HCT116 (cell line): Measurements from ENCODE around the gene TUT4. TPM values are rescaled to one million over a fixed set of nuclear protein-coding genes. Genes with fewer than 3 reads are reported as not detected.

Experiments
- ATAC-seq: fragments of 200-7000 bp; cut with Tn5 transposase; 2 replicates; pipeline ENCODE4 v1.9.1; 2020; ENCODE audit warnings: mild to moderate bottlenecking, moderate library complexity
- BruUV-seq: library from RNA; stranded (reverse); fragments of 400-500 nt; replicated peaks from 2 replicates; lab custom pipeline; 2021; lab: Mats Ljungman, UMichigan
- CTCF ChIA-PET: fragments of 300-600 bp; sonication (Branson Sonifier 250); formaldehyde crosslinking; loops from one replicate; lab custom pipeline; 2021; ENCODE audit warnings: antibody characterized with exemption; lab: Charles Lee
- POLR2A ChIA-PET: fragments of 300-600, 350-600 bp; sonication (Branson Sonifier 250); formaldehyde crosslinking; loops from one replicate; lab custom pipeline; 2021; ENCODE audit warnings: antibody characterized with exemption; lab: Charles Lee
- RAD21 ChIA-PET, 2 experiments: fragments of 300-600 bp; sonication (Branson Sonifier 250); formaldehyde crosslinking; loops; one replicate each; lab custom pipeline; 2023; ENCODE audit warnings: low total read pairs in 2 of 2; ENCODE audit not compliant: uncharacterized antibody in 2 of 2, unreplicated experiment in 2 of 2, low non-redundant PET in 1 of 2; lab: Charles Lee
- DNase-seq: peaks from one replicate; pipeline ENCODE4 v3.0.0-alpha.2; 2010; ENCODE audit warnings: low read depth, low spot score
- H2AFZ ChIP-seq: fragments of 200-600 bp; shearing (Covaris generic), sonication (generic); 2 replicates; pipeline ENCODE4 v1.6.1; 2017; ENCODE audit warnings: low read depth, mixed run types, mixed read lengths, antibody characterized with exemption, low read length; ENCODE audit not compliant: poor library complexity, severe bottlenecking
- H3K27ac ChIP-seq: 2 replicates; pipeline ENCODE4 v1.5.1; 2012; ENCODE audit warnings: low read depth, low read length
- H3K27me3 ChIP-seq: fragments of 200-600 bp; sonication (generic); 2 replicates; pipeline ENCODE4 v1.6.1; 2016; ENCODE audit warnings: mixed run types, low read length, mixed read lengths; ENCODE audit not compliant: insufficient read depth
- H3K36me3 ChIP-seq, 2 experiments: fragments of 200-500 bp in 1 of 2; fragments of 200-600 bp in 1 of 2; sonication (Bioruptor generic) in 1 of 2; sonication (generic) in 1 of 2; 2 replicates each; pipeline versions ENCODE4 v1.5.1 to v1.6.1; 2014 to 2016; ENCODE audit warnings: low read length in 2 of 2, inconsistent platforms in 1 of 2, mixed read lengths in 1 of 2, mixed run types in 1 of 2; ENCODE audit not compliant: insufficient read depth in 2 of 2, control insufficient read depth in 1 of 2
- H3K4me1 ChIP-seq, 2 experiments: fragments of 200-600 bp in 1 of 2; sonication (generic) in 1 of 2; 2 replicates each; pipeline versions ENCODE4 v1.5.1 to v1.6.1; 2012 to 2017; ENCODE audit warnings: low read length in 2 of 2, inconsistent platforms in 1 of 2, mild to moderate bottlenecking in 1 of 2, mixed read lengths in 1 of 2, mixed run types in 1 of 2, moderate library complexity in 1 of 2; ENCODE audit not compliant: insufficient read depth in 2 of 2, control insufficient read depth in 1 of 2
- H3K4me2 ChIP-seq: fragments of 200-600 bp; sonication (generic); 2 replicates; pipeline ENCODE4 v1.6.1; 2017; ENCODE audit warnings: mixed run types, low read length, mixed read lengths
- H3K4me3 ChIP-seq, 2 experiments: fragments of 200-600 bp in 1 of 2; sonication (generic) in 1 of 2; replicated peaks in 1 of 2; 2 replicates each; pipeline ENCODE4 v1.5.1; 2011 to 2016; ENCODE audit warnings: low read length in 2 of 2, control low read depth in 1 of 2, low read depth in 1 of 2, mild to moderate bottlenecking in 1 of 2, mixed read lengths in 1 of 2, mixed run types in 1 of 2
- H3K79me2 ChIP-seq: fragments of 200-600 bp; sonication (generic); 2 replicates; pipeline ENCODE4 v1.6.1; 2017; ENCODE audit warnings: mild to moderate bottlenecking, mixed run types, low read length, moderate library complexity, mixed read lengths; ENCODE audit not compliant: insufficient read depth
- H3K9ac ChIP-seq: fragments of 200-600 bp; sonication (generic); 2 replicates; pipeline ENCODE4 v1.6.1; 2016; ENCODE audit warnings: low read length, mixed read lengths
- H3K9me2 ChIP-seq: fragments of 200-600 bp; sonication (generic), shearing (Covaris generic); 2 replicates; pipeline ENCODE4 v1.6.1; 2017; ENCODE audit warnings: mixed run types, mild to moderate bottlenecking, moderate library complexity; ENCODE audit not compliant: insufficient read depth
- H3K9me3 ChIP-seq, 2 experiments: fragments of 200-500 bp in 1 of 2; fragments of 200-600 bp in 1 of 2; sonication (Bioruptor generic) in 1 of 2; sonication (generic) in 1 of 2; 2 replicates each; pipeline ENCODE4 v1.6.1; 2014 to 2017; ENCODE audit warnings: low read length in 2 of 2, mixed read lengths in 2 of 2, inconsistent platforms in 1 of 2, low read depth in 1 of 2, mild to moderate bottlenecking in 1 of 2, mixed run types in 1 of 2, moderate library complexity in 1 of 2; ENCODE audit not compliant: control insufficient read depth in 1 of 2, insufficient read depth in 1 of 2
- H4K20me1 ChIP-seq: fragments of 200-600 bp; sonication (generic), shearing (Covaris generic); 2 replicates; pipeline ENCODE4 v1.6.1; 2017; ENCODE audit warnings: mixed run types, mild to moderate bottlenecking, moderate library complexity; ENCODE audit not compliant: insufficient read depth
- CBX3 ChIP-seq: IDR thresholded peaks from 2 replicates; pipeline ENCODE4 v1.6.1; 2012; ENCODE audit warnings: low read depth
- CEBPB ChIP-seq: IDR thresholded peaks from 2 replicates; pipeline ENCODE4 v1.6.1; 2012; ENCODE audit warnings: low read depth
- EZH2 ChIP-seq: fragments of 200-600 bp; sonication (generic); IDR thresholded peaks from 2 replicates; pipeline ENCODE4 v1.6.1; 2017; ENCODE audit warnings: antibody characterized with exemption, mixed run types
- EZH2phosphoT487 ChIP-seq: fragments of 200-600 bp; IDR thresholded peaks from 2 replicates; pipeline ENCODE4 v1.6.1; 2018; ENCODE audit warnings: antibody characterized with exemption, borderline replicate concordance
- POLR2A ChIP-seq: IDR thresholded peaks from 2 replicates; pipeline ENCODE4 v1.7.0; 2011; ENCODE audit warnings: borderline replicate concordance; ENCODE audit not compliant: insufficient read depth, insufficient read length; ENCODE audit errors: extremely low read depth
- POLR2AphosphoS5 ChIP-seq: IDR thresholded peaks from 2 replicates; pipeline ENCODE4 v1.6.1; 2011; ENCODE audit warnings: mild to moderate bottlenecking, low read depth, low read length, moderate library complexity
- SIN3A ChIP-seq: IDR thresholded peaks from 2 replicates; pipeline ENCODE4 v1.6.1; 2012; ENCODE audit warnings: low read depth
- SP1 ChIP-seq: IDR thresholded peaks from 2 replicates; pipeline ENCODE4 v1.6.1; 2012; ENCODE audit warnings: low read depth
- SRF ChIP-seq: IDR thresholded peaks from 2 replicates; pipeline ENCODE4 v1.6.1; 2012; ENCODE audit warnings: low read depth
- TCF7L2 ChIP-seq: IDR thresholded peaks from 2 replicates; pipeline ENCODE4 v1.7.0; 2011; ENCODE audit warnings: borderline replicate concordance, inconsistent platforms; ENCODE audit not compliant: insufficient read depth, insufficient read length; ENCODE audit errors: extremely low read depth
- YY1 ChIP-seq: IDR thresholded peaks from 2 replicates; pipeline ENCODE4 v1.6.1; 2011; ENCODE audit warnings: low read length, low read depth, moderate library complexity, mild to moderate bottlenecking; ENCODE audit not compliant: insufficient replicate concordance; ENCODE audit errors: extremely low read depth
- ZFX ChIP-seq: fragments of 450-650 bp; IDR thresholded peaks from 2 replicates; pipeline ENCODE4 v1.6.1; 2017
- intact Hi-C: fragments of 100-400 bp; cut with micrococcal nuclease; formaldehyde crosslinking; loops from 2 replicates; pipeline ENCODE4 v1.10.0; 2022
- total RNA-seq: library from RNA; stranded (reverse); gene quantifications from one replicate; pipeline ENCODE4 v1.2.1, GENCODE V29; 2021; ENCODE audit not compliant: unreplicated experiment
- TF ChIP-seq, protein P1 (sequence below): IDR thresholded peaks from 2 replicates; pipeline ENCODE4 v1.6.1; 2011; ENCODE audit warnings: mild to moderate bottlenecking, low read length, moderate library complexity; ENCODE audit not compliant: insufficient replicate concordance; ENCODE audit errors: extremely low read depth

Gene TUT4
- total RNA-seq, 1 experiment from 2014 or later, result 50.0 TPM

DNA sequence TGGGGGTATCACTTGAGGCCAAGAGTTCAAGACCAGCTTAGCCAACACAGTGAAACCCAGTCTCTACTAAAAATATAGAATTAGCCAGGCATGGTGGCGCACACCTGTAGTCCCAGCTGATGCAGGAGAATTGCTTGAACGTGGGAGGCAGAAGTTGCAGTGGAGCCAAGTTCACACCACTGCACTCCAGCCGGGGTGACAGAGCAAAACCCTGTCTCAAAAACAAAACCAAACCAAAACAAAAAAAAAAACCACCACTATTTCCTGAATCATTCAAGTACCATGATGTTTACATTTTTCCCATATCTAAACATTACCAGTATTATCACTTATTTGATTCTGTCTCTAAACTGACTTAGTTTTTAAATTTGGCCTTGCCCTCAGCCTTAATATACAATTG is 29.5 kb downstream of the TUT4 start:
- no peak for TF ChIP-seq CBX3
- TF ChIP-seq EZH2, result no peak
- TF ChIP-seq SRF, result no peak
- no peak for TF ChIP-seq POLR2A
- no peak for TF ChIP-seq CEBPB
- TF ChIP-seq ZFX, result no peak
- TF ChIP-seq YY1, result no peak
- no peak for TF ChIP-seq POLR2AphosphoS5
- no peaks in the 10 kb centered on the region for H3K9me2 ChIP-seq
- no peaks in the 10 kb centered on the region for H3K9me3 ChIP-seq
- H4K20me1 ChIP-seq, result no peaks in the 10 kb centered on the region
- no peak overlapping the region for H3K4me2 ChIP-seq
- H3K9ac ChIP-seq, result no peak overlapping the region
- ChIA-PET CTCF (no interaction called here), POLR2A (no interaction called here), RAD21 (no interaction called here)
- H2AFZ ChIP-seq, result no peak overlapping the region
- H3K4me3 ChIP-seq, result no peak overlapping the region
- peaks cover 9% of the 10 kb centered on the region for H3K79me2 ChIP-seq
- no peaks in the 10 kb centered on the region for H3K4me1 ChIP-seq
- intact Hi-C loops, result no loop called here
- BruUV-seq, result no TSS peak
- no peaks in the 10 kb centered on the region for H3K27me3 ChIP-seq
- H3K36me3 ChIP-seq, result peaks cover 0 to 10% of the 10 kb centered on the region in 2 experiments; a peak in 1 of 4 replicates
- H3K27ac ChIP-seq, result no peak overlapping the region
- no peak for DNase-seq
- no peak for ATAC-seq

DNA sequence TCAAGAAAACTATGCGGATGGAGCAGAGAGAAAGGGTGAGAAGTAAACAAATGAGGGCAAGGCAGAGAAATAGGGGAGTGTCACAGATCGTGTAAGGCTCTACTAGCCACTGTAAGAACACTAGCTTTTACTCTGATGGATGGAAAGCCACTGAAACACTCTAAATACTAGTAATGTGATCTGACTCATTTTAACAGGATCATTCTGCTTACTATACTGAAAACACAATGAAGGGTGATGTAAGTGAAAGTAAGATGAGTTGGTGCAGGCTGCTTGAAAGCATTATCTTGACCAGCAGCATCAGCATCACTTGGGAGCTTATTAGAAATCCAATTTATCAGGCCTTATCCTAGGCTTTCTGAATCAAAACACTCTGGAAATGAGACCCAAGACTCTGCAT is 32.7 kb downstream of the TUT4 start:
- BruUV-seq, result no TSS peak
- Histone ChIP-seq H3K9ac (no peak overlapping the region), H3K4me3 (no peak overlapping the region)
- TF ChIP-seq CBX3 (no peak), TCF7L2 (no peak), SP1 (no peak), EZH2 (no peak), EZH2phosphoT487 (no peak), SRF (no peak), SIN3A (no peak), YY1 (no peak)
- TF ChIP-seq, protein P1, sequence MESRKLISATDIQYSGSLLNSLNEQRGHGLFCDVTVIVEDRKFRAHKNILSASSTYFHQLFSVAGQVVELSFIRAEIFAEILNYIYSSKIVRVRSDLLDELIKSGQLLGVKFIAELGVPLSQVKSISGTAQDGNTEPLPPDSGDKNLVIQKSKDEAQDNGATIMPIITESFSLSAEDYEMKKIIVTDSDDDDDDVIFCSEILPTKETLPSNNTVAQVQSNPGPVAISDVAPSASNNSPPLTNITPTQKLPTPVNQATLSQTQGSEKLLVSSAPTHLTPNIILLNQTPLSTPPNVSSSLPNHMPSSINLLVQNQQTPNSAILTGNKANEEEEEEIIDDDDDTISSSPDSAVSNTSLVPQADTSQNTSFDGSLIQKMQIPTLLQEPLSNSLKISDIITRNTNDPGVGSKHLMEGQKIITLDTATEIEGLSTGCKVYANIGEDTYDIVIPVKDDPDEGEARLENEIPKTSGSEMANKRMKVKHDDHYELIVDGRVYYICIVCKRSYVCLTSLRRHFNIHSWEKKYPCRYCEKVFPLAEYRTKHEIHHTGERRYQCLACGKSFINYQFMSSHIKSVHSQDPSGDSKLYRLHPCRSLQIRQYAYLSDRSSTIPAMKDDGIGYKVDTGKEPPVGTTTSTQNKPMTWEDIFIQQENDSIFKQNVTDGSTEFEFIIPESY, result no peak
- TF ChIP-seq, all 23 proteins: peak for 0
- no peaks in the 10 kb centered on the region for H3K27me3 ChIP-seq
- peaks cover 14% of the 10 kb centered on the region for H3K79me2 ChIP-seq
- no peak overlapping the region for H2AFZ ChIP-seq
- H3K4me1 ChIP-seq, result no peaks in the 10 kb centered on the region
- H3K36me3 ChIP-seq, result peaks cover 7 to 8% of the 10 kb centered on the region in 2 experiments; a peak in 3 of 4 replicates
- H3K4me2 ChIP-seq, result no peak overlapping the region
- DNase-seq, result no peak
- RAD21 ChIA-PET, result interaction anchor here in 1 of 2 experiments (0.6 kb wide), 1 partner anchor 33 kb away, joined by 3 read pairs; no protein-coding TSS in a partner anchor
- H3K9me2 ChIP-seq, result no peaks in the 10 kb centered on the region
- POLR2A ChIA-PET, result no interaction called here
- no peaks in the 10 kb centered on the region for H3K9me3 ChIP-seq
- H4K20me1 ChIP-seq, result no peaks in the 10 kb centered on the region
- intact Hi-C loops, result no loop called here
- no peak overlapping the region for H3K27ac ChIP-seq
- ATAC-seq, result no peak
- CTCF ChIA-PET, result no interaction called here
